GM04504 (cell line): Measurements from ENCODE around the gene NELL2.
"Not testable (repeated sequence)": the region's sequence is repeated elsewhere in the genome, so short reads cannot be mapped to it uniquely, and the experiment has no call there.

Source experiments
- DNase-seq: peaks from one replicate; pipeline ENCODE4 v3.0.0-alpha.2; 2012; ENCODE audit warnings: low read depth

NELL2 gene

GRCh38 chr12:44778863-44779262, 97.3 kb downstream of the NELL2 start:
- DNase-seq = no peak

- no peak for DNase-seq
Measured at GRCh38 chr12:44777044-44777443, 99.1 kb downstream of the NELL2 start.

GRCh38 chr12:44775901-44776300, 100.2 kb downstream of the NELL2 start:
- DNase-seq = no peak

- DNase-seq = no peak
Measured at GRCh38 chr12:44774815-44775411, 101.2 kb downstream of the NELL2 start.

- no peak for DNase-seq
Measured at GRCh38 chr12:44771485-44772021, 104.6 kb downstream of the NELL2 start.

- DNase-seq = no peak
Measured at GRCh38 chr12:44765796-44766195, 110.3 kb downstream of the NELL2 start.

GRCh38 chr12:44763021-44763420, 113.1 kb downstream of the NELL2 start:
- DNase-seq = no peak

GRCh38 chr12:44759289-44759688, 116.8 kb downstream of the NELL2 start:
- no peak for DNase-seq

GRCh38 chr12:44750468-44750867, 125.6 kb downstream of the NELL2 start:
- DNase-seq = no peak

- DNase-seq = no peak
Measured at GRCh38 chr12:44749566-44749965, 126.5 kb downstream of the NELL2 start.

GRCh38 chr12:44748950-44749468, 127.1 kb downstream of the NELL2 start:
- DNase-seq = no peak

GRCh38 chr12:44741292-44741980, 134.7 kb downstream of the NELL2 start:
- not testable (repeated sequence) for DNase-seq

- no peak for DNase-seq
Measured at GRCh38 chr12:44738051-44738450, 138.1 kb downstream of the NELL2 start.

- DNase-seq = no peak
Measured at GRCh38 chr12:44728566-44728965, 147.5 kb downstream of the NELL2 start.

GRCh38 chr12:44720265-44720664, 155.8 kb downstream of the NELL2 start:
- DNase-seq = no peak

- no peak for DNase-seq
Measured at GRCh38 chr12:44717612-44718011, 158.5 kb downstream of the NELL2 start.

GRCh38 chr12:44716711-44717110, 159.4 kb downstream of the NELL2 start:
- no peak for DNase-seq

GRCh38 chr12:44711736-44712135, 164.4 kb downstream of the NELL2 start:
- DNase-seq = no peak

GRCh38 chr12:44709166-44709565, 166.9 kb downstream of the NELL2 start:
- no peak for DNase-seq

- DNase-seq = no peak
Measured at GRCh38 chr12:44708218-44708617, 167.9 kb downstream of the NELL2 start.

GRCh38 chr12:44703182-44703910, 172.8 kb downstream of the NELL2 start:
- no peak for DNase-seq

- DNase-seq = no peak
Measured at GRCh38 chr12:44697511-44697910, 178.6 kb downstream of the NELL2 start.

- DNase-seq = no peak
Measured at GRCh38 chr12:44696542-44696941, 179.6 kb downstream of the NELL2 start.
